22Rv1 (cell line): ENCODE data around the gene RALGPS1.

Experiments
- H3K27ac ChIP-seq: fragments of 450-650 bp; 2 replicates; pipeline ENCODE4 v1.5.1; 2017
- CTCF ChIP-seq: fragments of 450-650 bp; IDR thresholded peaks from 2 replicates; pipeline ENCODE4 v1.5.1; 2017; ENCODE audit warnings: mild to moderate bottlenecking
- ZFX ChIP-seq: fragments of 450-650 bp; IDR thresholded peaks from 2 replicates; pipeline ENCODE4 v1.6.1; 2017; ENCODE audit warnings: antibody characterized with exemption, borderline replicate concordance

RALGPS1 gene

DNA sequence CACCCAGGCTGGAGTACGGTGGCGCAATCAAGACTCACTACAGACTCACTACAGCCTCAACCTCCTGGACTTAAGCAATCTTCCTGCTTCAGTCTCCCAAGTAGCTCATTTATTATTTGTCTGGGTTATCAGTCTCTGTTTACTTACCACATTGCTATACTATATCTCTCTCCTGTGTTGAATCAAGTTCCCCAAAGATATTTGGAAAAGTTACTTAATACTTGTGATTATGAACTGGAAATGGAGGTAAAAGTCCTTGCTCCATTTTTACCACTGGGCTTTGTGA is 152.2 kb downstream of the RALGPS1 start:
- H3K27ac ChIP-seq, result no peak overlapping the region

DNA sequence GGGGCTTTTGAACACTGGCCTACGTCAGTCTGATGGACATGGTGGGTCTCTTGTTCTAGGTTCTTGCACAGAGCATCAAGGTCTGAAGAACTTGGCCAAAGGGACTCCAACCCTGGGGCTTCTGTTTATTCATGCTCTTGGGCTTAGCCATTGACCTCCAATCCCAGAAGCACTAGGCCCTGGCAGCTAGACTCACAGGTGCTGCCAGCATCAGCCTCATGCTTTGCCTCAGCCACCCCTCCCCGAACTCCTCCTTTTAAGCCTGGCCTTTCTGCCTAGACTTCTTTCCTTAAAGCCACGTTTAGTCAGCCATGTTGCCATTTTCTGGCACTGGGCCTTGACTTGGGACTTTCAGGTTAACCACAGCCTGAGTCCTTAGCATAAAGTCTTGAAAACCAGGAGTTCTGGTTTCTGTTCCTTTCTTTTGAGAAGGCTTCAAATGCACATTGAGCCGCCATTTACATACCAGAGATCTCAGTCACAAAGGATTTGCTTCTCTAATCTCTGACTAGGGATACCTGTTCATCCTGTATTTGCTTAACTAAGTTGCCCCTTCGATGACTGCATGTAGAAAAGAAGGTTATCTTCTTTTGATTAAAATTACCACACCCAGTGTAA is 153.1 kb downstream of the RALGPS1 start:
- H3K27ac ChIP-seq, result no peak overlapping the region
- TF ChIP-seq CTCF (no peak), ZFX (no peak)

More for the DNA sequence above, 152.2 kb downstream of the RALGPS1 start:
- no peak for TF ChIP-seq CTCF
- no peak for TF ChIP-seq ZFX

GRCh38 chr9:127074561-127075548 is 160.3 kb downstream of the RALGPS1 start:
- H3K27ac ChIP-seq, result no peak overlapping the region
- no peak for TF ChIP-seq CTCF
- no peak for TF ChIP-seq ZFX

GRCh38 chr9:127075624-127076372 is 161.2 kb downstream of the RALGPS1 start:
- no peak overlapping the region for H3K27ac ChIP-seq

GRCh38 chr9:127076860-127077643 is 162.5 kb downstream of the RALGPS1 start:
- H3K27ac ChIP-seq, result no peak overlapping the region
- no peak for TF ChIP-seq ZFX
- no peak for TF ChIP-seq CTCF

More at GRCh38 chr9:127075624-127076372, 161.2 kb downstream of the RALGPS1 start:
- TF ChIP-seq ZFX (no peak), CTCF (no peak)

GRCh38 chr9:127077644-127077946 is 163.0 kb downstream of the RALGPS1 start:
- no peak overlapping the region for H3K27ac ChIP-seq
- TF ChIP-seq CTCF (no peak), ZFX (no peak)
